ENCODE measurements around the gene PRXL2A. TPM values are rescaled to one million over a fixed set of nuclear protein-coding genes. Genes with fewer than 3 reads are reported as not detected.

Gene PRXL2A
- polyA plus RNA-seq, 1 of the 3 experiments (the other 2 are of a cell fraction): 15.6 TPM

- TF ChIP-seq EZH2phosphoT487 (IDR thresholded peaks at IDR 0.05; ENCODE audit: borderline replicate concordance, low read depth) (no peak), RAD21 (IDR thresholded peaks at IDR 0.05; ENCODE audit: low read length) (no peak), TEAD4 (IDR thresholded peaks at IDR 0.05; ENCODE audit: borderline replicate concordance, insufficient read depth) (no peak), SIN3A (IDR thresholded peaks at IDR 0.05; ENCODE audit: borderline replicate concordance, low read depth, low read length) (no peak), RXRA (IDR thresholded peaks at IDR 0.05; ENCODE audit: borderline replicate concordance, low read depth) (no peak)
Measured at GRCh38 chr10:80379701-80380100, 28.6 kb upstream of the PRXL2A start (continued).

- H3K79me2 ChIP-seq (ENCODE audit: insufficient read depth): no peaks in the 10 kb centered on the region
- no peak overlapping the region for H3K4me3 ChIP-seq (ENCODE audit: low read depth in 2 of 2, low read length in 1 of 2)
- 57% methylated on average over 4 of the region's 4 CpGs for WGBS (ENCODE audit: low lambda C conversion rate)
- no peak for DNase-seq
- ChIA-PET POLR2A (no interaction called here), CTCF (interaction anchor here (0.6 to 11.3 kb wide), 6 partner anchors 63 to 319 kb away, joined by 3 to 144 read pairs (median 4); no protein-coding TSS in a partner anchor)
- no peak overlapping the region for H2AFZ ChIP-seq (ENCODE audit: low read depth)
- H3K4me1 ChIP-seq (ENCODE audit: control insufficient read depth in 1 of 2, insufficient read depth in 2 of 2, low read depth in 1 of 2, low read length in 1 of 2): peaks cover 0 to 3% of the 10 kb centered on the region in 2 experiments; a peak in 1 of 4 replicates
- no peaks in the 10 kb centered on the region; the same call in 1 of the 2 replicates for H3K27me3 ChIP-seq (ENCODE audit: insufficient read depth)
- H3K9ac ChIP-seq: no peak overlapping the region
- no peaks in the 10 kb centered on the region for H3K36me3 ChIP-seq (replicated peaks in 1 of 2; ENCODE audit: control insufficient read depth in 1 of 2, insufficient read depth in 2 of 2, low read length in 1 of 2)
- no peaks in the 10 kb centered on the region for H3K9me2 ChIP-seq
- no peak overlapping the region for H3K27ac ChIP-seq (ENCODE audit: low read depth in 2 of 2, low read length in 1 of 2)
- TF ChIP-seq GABPA (IDR thresholded peaks at IDR 0.05; ENCODE audit: low read depth): no peak
- TF ChIP-seq RAD21 (IDR thresholded peaks at IDR 0.05; ENCODE audit: low read length): no peak
- no peak for TF ChIP-seq PBX3 (IDR thresholded peaks at IDR 0.05)
- no peak for TF ChIP-seq REST (IDR thresholded peaks at IDR 0.05; ENCODE audit: low read depth, low read length)
- TF ChIP-seq MAX (IDR thresholded peaks at IDR 0.05; ENCODE audit: low read depth): no peak
- TF ChIP-seq ZBTB33 (IDR thresholded peaks at IDR 0.05; ENCODE audit: borderline replicate concordance, low read depth): no peak
- TF ChIP-seq SMC3 (IDR thresholded peaks at IDR 0.05; ENCODE audit: low read depth, low read length): no peak
- TF ChIP-seq YY1 (IDR thresholded peaks at IDR 0.05; ENCODE audit: low read depth): no peak
- no peak for TF ChIP-seq USF1 (IDR thresholded peaks at IDR 0.05; ENCODE audit: borderline replicate concordance, low read depth)
- TF ChIP-seq TAF1 (IDR thresholded peaks at IDR 0.05; ENCODE audit: borderline replicate concordance, low read depth, low read length): no peak
- no peak for TF ChIP-seq MXI1 (IDR thresholded peaks at IDR 0.05; ENCODE audit: low read depth, low read length)
- TF ChIP-seq USF2 (IDR thresholded peaks at IDR 0.05; ENCODE audit: borderline replicate concordance, low read depth, low read length): no peak
- H3K4me2 ChIP-seq: no peak overlapping the region
- no peaks in the 10 kb centered on the region for H4K20me1 ChIP-seq (ENCODE audit: insufficient read depth)
- H3F3A ChIP-seq (replicated peaks; ENCODE audit: insufficient read depth): no peaks in the 10 kb centered on the region
- no peaks in the 10 kb centered on the region for H3K9me3 ChIP-seq
Measured at GRCh38 chr10:80380185-80380584, 28.2 kb upstream of the PRXL2A start.

Data from SK-N-SH (cell line).